ENCODE results near the gene PPP1R1B. TPM values are rescaled to one million over a fixed set of nuclear protein-coding genes. Genes with fewer than 3 reads are reported as not detected.

The PPP1R1B gene
- total RNA-seq, 1 donor from 2014 or later, result not detected

DNA sequence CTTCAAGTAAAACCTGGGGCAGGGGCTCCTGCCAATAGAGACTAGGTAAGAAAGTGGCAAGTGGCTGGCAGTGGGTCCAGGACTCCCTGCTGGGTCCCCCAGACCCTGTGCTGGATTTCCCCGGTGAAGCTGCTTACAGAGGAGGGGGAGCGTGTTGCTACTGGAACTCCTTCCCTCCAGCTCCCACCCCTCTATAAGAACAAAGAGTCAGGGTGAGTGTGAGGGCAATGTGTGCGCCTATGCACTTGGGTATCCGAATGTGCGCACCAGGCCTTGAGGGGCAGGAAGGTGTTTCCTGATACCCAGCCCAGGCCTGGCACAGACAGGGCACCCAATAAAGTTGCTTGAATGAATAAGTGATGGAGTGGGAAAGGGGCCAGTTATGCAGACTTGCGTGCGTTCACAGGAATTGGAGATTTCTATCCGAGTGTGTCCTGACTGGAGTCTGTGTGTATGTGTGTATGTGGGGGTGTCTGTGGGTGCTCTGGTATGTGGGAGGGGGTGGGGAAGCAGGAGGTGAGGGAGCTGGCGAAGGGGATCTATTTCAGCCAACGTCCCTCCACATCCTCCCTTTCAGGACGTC, 30.7 kb upstream of the PPP1R1B start:
- TF ChIP-seq, protein P1, sequence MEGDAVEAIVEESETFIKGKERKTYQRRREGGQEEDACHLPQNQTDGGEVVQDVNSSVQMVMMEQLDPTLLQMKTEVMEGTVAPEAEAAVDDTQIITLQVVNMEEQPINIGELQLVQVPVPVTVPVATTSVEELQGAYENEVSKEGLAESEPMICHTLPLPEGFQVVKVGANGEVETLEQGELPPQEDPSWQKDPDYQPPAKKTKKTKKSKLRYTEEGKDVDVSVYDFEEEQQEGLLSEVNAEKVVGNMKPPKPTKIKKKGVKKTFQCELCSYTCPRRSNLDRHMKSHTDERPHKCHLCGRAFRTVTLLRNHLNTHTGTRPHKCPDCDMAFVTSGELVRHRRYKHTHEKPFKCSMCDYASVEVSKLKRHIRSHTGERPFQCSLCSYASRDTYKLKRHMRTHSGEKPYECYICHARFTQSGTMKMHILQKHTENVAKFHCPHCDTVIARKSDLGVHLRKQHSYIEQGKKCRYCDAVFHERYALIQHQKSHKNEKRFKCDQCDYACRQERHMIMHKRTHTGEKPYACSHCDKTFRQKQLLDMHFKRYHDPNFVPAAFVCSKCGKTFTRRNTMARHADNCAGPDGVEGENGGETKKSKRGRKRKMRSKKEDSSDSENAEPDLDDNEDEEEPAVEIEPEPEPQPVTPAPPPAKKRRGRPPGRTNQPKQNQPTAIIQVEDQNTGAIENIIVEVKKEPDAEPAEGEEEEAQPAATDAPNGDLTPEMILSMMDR (IDR thresholded peaks at IDR 0.05; ENCODE audit: insufficient read depth, low read length, severe bottlenecking), result no peak
- Histone ChIP-seq H3K4me3 (ENCODE audit: low read depth, low read length) (no peak overlapping the region), H3K27me3 (ENCODE audit: control insufficient read depth, insufficient read depth, low read length) (peaks cover 55% of the 10 kb centered on the region), H3K36me3 (ENCODE audit: control insufficient read depth, insufficient read depth, low read length) (no peaks in the 10 kb centered on the region)
- no peak for FAIRE-seq
- DNase-seq (ENCODE audit: low read depth), result no peak

DNA sequence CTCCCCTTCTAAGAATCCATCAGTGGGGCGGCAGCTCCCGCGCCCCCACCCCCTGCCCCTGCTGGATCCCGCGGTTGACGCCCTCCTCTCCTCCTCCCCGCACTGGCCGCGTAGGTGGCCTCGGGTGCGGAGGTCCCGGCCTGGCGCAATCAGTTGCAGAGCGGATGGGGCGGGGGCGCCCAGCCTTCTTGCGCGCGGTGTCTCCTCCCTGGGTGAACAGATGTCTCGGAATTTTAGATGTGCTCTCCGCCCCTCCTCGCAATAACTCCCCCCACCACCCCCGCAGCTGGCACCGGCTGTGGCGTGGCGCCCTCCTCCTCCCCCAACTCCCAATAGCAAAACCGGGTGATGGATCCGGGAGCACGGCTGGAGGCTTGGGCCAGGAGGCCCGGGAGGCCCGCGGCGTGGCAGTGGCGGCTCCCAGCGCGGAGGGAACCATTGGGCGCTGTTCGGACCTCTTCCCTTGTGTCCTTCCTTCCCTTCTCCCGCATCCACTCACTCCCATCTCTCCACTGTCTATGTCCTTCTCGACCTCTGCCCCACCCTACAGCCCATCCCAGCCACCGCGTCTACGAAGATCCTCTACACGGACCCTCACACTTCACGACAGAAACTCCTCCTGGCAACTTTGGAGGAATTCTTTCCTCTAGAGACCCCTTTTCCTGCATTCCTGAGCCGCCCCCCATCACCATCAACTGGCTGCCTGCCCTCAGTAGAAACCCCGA, 30.0 kb upstream of the PPP1R1B start:
- FAIRE-seq, result no peak
- peaks cover 61% of the 10 kb centered on the region for H3K27me3 ChIP-seq (ENCODE audit: control insufficient read depth, insufficient read depth, low read length)
- H3K4me3 ChIP-seq (ENCODE audit: low read depth, low read length), result no peak overlapping the region
- H3K36me3 ChIP-seq (ENCODE audit: control insufficient read depth, insufficient read depth, low read length), result no peaks in the 10 kb centered on the region
- DNase-seq (ENCODE audit: low read depth), result no peak
- TF ChIP-seq, protein P1 (IDR thresholded peaks at IDR 0.05; ENCODE audit: insufficient read depth, low read length, severe bottlenecking), result no peak

DNA sequence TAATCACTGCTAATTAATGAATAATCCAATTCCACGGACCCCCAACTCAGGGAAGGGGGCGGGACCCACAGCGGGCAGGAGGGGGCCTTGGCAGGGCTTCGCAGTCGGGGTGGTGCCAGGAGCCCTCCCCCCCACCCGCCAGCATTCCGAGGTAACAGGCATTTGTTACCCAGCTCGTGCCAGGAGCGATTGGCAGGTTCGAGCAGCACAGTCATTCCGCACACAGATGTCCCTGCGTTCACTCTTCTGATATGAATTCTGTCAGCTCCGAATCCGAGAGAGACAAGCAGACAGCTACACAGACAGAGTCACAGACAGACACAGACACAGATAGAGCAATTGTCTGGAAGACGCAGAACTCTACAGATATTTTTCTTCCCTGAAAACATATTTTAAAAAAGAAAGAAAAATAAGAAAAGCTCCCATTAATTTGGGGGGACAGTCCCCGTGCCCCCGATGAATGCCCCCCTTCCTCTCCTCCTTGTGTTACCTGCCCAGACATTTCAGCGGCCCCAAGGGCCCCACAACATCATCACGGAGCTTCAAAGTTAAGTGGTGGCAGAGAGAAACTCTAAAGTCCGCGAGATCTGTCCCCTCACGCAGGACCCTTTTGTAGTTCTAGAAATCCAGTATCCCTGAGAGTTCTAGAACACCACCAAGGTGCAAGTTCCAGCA, 29.2 kb upstream of the PPP1R1B start:
- no peak for FAIRE-seq
- Histone ChIP-seq H3K4me3 (ENCODE audit: low read depth, low read length) (no peak overlapping the region), H3K27me3 (ENCODE audit: control insufficient read depth, insufficient read depth, low read length) (peaks cover 63% of the 10 kb centered on the region), H3K36me3 (ENCODE audit: control insufficient read depth, insufficient read depth, low read length) (no peaks in the 10 kb centered on the region)
- no peak for DNase-seq (ENCODE audit: low read depth)
- TF ChIP-seq, protein P1 (IDR thresholded peaks at IDR 0.05; ENCODE audit: insufficient read depth, low read length, severe bottlenecking), result no peak

DNA sequence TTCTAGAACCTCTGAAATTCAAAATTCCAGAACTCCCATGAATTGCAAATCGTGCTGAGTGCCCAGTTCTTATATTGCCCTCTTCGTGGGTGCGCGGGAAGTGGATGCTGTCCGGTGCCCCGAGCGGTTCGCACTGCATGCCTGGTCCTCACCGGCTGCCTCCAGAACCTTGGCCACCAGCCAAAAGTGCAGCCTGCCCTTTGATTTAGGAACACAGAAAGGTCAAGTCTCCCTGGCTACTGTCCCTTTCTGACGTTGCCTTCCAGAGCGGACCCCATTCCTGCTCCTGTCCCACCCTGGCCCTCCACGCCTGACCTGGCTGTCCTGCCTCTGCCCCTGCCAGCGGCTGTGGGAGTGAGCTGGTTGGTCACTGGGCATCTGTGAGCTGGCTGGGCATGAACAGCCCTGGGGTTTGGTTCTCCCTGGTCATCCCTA, 28.7 kb upstream of the PPP1R1B start:
- Histone ChIP-seq H3K36me3 (ENCODE audit: control insufficient read depth, insufficient read depth, low read length) (no peaks in the 10 kb centered on the region), H3K4me3 (ENCODE audit: low read depth, low read length) (no peak overlapping the region), H3K27me3 (ENCODE audit: control insufficient read depth, insufficient read depth, low read length) (peaks cover 62% of the 10 kb centered on the region)
- DNase-seq (ENCODE audit: low read depth) (no peak), FAIRE-seq (no peak)
- TF ChIP-seq, protein P1 (IDR thresholded peaks at IDR 0.05; ENCODE audit: insufficient read depth, low read length, severe bottlenecking), result no peak

DNA sequence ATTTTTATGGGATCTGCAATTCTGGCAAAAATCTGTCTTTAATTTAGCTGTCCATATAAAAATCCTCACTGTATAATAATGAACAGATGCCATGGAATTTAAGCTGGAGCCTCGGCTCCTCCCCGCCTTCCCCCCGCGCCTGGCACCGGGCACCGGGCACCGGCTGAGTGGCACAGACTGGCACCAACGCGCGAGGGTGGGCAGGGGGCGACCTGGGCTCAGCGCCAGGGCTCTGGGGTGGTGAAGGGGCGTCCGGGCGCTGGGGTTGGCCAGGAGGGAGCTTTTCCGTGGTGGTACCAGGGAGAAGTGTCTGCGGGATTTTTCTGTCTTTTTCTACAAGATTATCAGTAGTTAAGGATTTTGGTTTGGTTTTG, 28.1 kb upstream of the PPP1R1B start:
- Histone ChIP-seq H3K4me3 (ENCODE audit: low read depth, low read length) (no peak overlapping the region), H3K36me3 (ENCODE audit: control insufficient read depth, insufficient read depth, low read length) (no peaks in the 10 kb centered on the region), H3K27me3 (ENCODE audit: control insufficient read depth, insufficient read depth, low read length) (peaks cover 59% of the 10 kb centered on the region)
- no peak for FAIRE-seq
- TF ChIP-seq, protein P1 (IDR thresholded peaks at IDR 0.05; ENCODE audit: insufficient read depth, low read length, severe bottlenecking), result no peak
- no peak for DNase-seq (ENCODE audit: low read depth)
